Sigmoid colon (tissue), 7 donors: ENCODE data around the gene MOB3A. TPM values are rescaled to one million over a fixed set of nuclear protein-coding genes. Genes with fewer than 3 reads are reported as not detected.

Experiments
- DNase-seq: peaks from one replicate; pipeline ENCODE4 v3.0.0-alpha.2; 2019
- H3K27ac ChIP-seq, 4 donors: fragments of 200-600 bp; sonication (generic); one replicate each; pipeline ENCODE4 v1.5.1; 2016 to 2019; ENCODE audit warnings: mild to moderate bottlenecking in 1 of 4
- H3K27me3 ChIP-seq, 3 donors: fragments of 200-600 bp; sonication (generic); one replicate each; pipeline ENCODE4 v1.5.1; 2019; ENCODE audit warnings: mild to moderate bottlenecking in 1 of 3
- H3K36me3 ChIP-seq, 4 donors: fragments of 200-600 bp; sonication (generic); one replicate each; pipeline ENCODE4 v1.5.1; 2016 to 2019
- H3K4me1 ChIP-seq, 4 donors: fragments of 200-600 bp; sonication (generic); one replicate each; pipeline ENCODE4 v1.5.1; 2017 to 2019
- H3K4me3 ChIP-seq, 4 donors: fragments of 200-600 bp; sonication (generic); one replicate each; pipeline ENCODE4 v1.5.1; 2017 to 2019; ENCODE audit warnings: mild to moderate bottlenecking in 2 of 4, moderate library complexity in 1 of 4
- H3K9me3 ChIP-seq, 4 donors: fragments of 200-600 bp in 3 of 4; sonication (generic) in 3 of 4; one replicate each; pipeline versions ENCODE4 v1.5.1 to v1.6.1; 2013 to 2019
- EP300 ChIP-seq, 4 donors: sonication (generic); formaldehyde crosslinking; IDR thresholded peaks; one replicate each; pipeline ENCODE4 v1.6.1; 2017; ENCODE audit warnings: antibody characterized with exemption in 4 of 4
- POLR2A ChIP-seq, 2 donors: fragments of 450-650 bp; IDR thresholded peaks; one replicate each; pipeline ENCODE4 v1.6.1; 2016; ENCODE audit warnings: antibody characterized with exemption in 2 of 2, mild to moderate bottlenecking in 2 of 2, moderate library complexity in 2 of 2
- POLR2AphosphoS5 ChIP-seq, 4 donors: sonication (generic); formaldehyde crosslinking; IDR thresholded peaks; one replicate each; pipeline ENCODE4 v1.6.1; 2017; ENCODE audit warnings: antibody characterized with exemption in 4 of 4
- WGBS, 2 donors: extraction: QIAGEN DNeasy Blood & Tissue Kit; methylation state at CpG; one replicate each; pipeline ENCODE4 v1.1.7; 2013; 5-methylcytosine and 5-hydroxymethylcytosine counted together
- intact Hi-C: fragments of 100-400 bp; cut with DNase I; formaldehyde crosslinking; loops from one replicate; pipeline ENCODE4 v1.15.1; 2023
- polyA plus RNA-seq, 3 donors: library from polyadenylated mRNA; stranded (reverse); fragments of 200-250 nt; gene quantifications; one replicate each; pipeline ENCODE4 v1.2.3, GENCODE V29; 2013
- total RNA-seq, 4 donors: library from RNA; depleted of rRNA; stranded (reverse); fragments of >200 nt; gene quantifications; one replicate each; pipeline ENCODE4 v1.1.0, GENCODE V29; 2016
- TF ChIP-seq, protein P1 (sequence below), 4 experiments: fragments of 450-650 bp in 3 of 4; fragments of 200-600 bp in 1 of 4; IDR thresholded peaks; one replicate each; pipeline ENCODE4 v1.5.1; 2016 to 2019; ENCODE audit warnings: antibody characterized with exemption in 4 of 4, mild to moderate bottlenecking in 3 of 4, moderate library complexity in 2 of 4
- donor health status: healthy with polysubstance abuse.
- donor health status: Bipolar disorder and iron deficiency.
- donor health status: healthy.

Gene MOB3A
- total and polyA plus RNA-seq, 7 donors = 14.4 to 65.4 (median 28.6) TPM

- Histone ChIP-seq H3K27me3 (no peaks in the 10 kb centered on the region), H3K4me3 (no peak overlapping the region), H3K27ac (no peak overlapping the region), H3K4me1 (no peaks in the 10 kb centered on the region), H3K36me3 (peaks cover 38 to 100% (median 78%) of the 10 kb centered on the region in 4 donors), H3K9me3 (no peaks in the 10 kb centered on the region)
- WGBS, 2 donors = 97% methylated on average over 26 of the region's 26 CpGs
- intact Hi-C loops = no loop called here
- DNase-seq = no peak
- TF ChIP-seq, protein P1, sequence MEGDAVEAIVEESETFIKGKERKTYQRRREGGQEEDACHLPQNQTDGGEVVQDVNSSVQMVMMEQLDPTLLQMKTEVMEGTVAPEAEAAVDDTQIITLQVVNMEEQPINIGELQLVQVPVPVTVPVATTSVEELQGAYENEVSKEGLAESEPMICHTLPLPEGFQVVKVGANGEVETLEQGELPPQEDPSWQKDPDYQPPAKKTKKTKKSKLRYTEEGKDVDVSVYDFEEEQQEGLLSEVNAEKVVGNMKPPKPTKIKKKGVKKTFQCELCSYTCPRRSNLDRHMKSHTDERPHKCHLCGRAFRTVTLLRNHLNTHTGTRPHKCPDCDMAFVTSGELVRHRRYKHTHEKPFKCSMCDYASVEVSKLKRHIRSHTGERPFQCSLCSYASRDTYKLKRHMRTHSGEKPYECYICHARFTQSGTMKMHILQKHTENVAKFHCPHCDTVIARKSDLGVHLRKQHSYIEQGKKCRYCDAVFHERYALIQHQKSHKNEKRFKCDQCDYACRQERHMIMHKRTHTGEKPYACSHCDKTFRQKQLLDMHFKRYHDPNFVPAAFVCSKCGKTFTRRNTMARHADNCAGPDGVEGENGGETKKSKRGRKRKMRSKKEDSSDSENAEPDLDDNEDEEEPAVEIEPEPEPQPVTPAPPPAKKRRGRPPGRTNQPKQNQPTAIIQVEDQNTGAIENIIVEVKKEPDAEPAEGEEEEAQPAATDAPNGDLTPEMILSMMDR (IDR thresholded peaks at IDR 0.05) = no peak
- no peak for TF ChIP-seq EP300 (IDR thresholded peaks at IDR 0.05)
- no peak for TF ChIP-seq POLR2AphosphoS5 (IDR thresholded peaks at IDR 0.05)
- TF ChIP-seq POLR2A (IDR thresholded peaks at IDR 0.05) = no peak
Measured at GRCh38 chr19:2120821-2121220, 24.7 kb upstream of the MOB3A start.

DNA sequence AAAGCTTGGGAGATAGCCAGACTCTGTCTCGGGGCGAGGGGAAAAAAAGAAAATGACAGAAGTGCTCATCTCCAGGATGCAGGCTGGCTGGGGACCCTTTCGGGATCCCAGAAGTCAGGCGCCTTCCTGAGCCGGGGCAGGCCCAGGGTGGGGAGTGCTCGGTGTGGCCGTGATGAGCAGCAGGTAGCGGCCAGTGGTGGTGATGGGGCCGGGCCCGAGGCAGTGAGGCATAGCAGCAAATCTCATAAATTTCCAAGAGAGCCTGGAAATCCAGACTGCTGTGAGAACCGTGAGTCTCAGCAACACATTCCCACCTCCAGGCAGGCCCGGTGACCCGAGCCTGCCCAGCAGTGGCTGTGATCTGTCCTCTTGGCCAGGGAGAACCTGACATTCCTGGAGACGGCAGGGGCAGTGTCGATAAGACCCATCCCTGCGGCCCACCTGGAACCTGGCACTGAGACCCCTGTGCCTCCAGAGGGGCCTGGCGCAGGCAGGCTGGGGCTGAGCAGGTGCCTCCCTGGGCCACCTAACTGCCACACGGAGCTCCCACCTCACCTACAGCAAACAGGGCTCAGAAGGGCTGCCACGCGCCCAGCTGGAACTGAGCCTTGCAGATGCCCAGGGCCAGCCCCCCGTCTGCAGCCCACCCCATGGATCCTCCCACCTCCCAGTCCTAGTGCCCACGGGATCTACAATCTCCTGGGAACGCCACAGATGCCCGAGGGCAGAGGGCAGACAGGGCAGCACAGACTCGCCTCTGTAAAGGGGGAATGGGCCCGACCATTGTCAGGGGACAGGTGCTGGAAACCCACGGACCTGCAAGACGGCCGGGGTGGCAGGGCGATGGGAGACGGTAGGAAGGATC lies 24.0 kb upstream of the MOB3A start:
- 93 to 94% methylated on average over 31 of the region's 31 CpGs for WGBS, 2 donors
- Histone ChIP-seq H3K27me3 (no peaks in the 10 kb centered on the region), H3K27ac (no peak overlapping the region), H3K4me1 (no peaks in the 10 kb centered on the region), H3K9me3 (no peaks in the 10 kb centered on the region), H3K36me3 (peaks cover 45 to 100% (median 82%) of the 10 kb centered on the region in 4 donors), H3K4me3 (no peak overlapping the region)
- intact Hi-C loops = no loop called here
- DNase-seq = no peak
- TF ChIP-seq POLR2A (IDR thresholded peaks at IDR 0.05) (no peak), POLR2AphosphoS5 (IDR thresholded peaks at IDR 0.05) (no peak), EP300 (IDR thresholded peaks at IDR 0.05) (no peak)
- TF ChIP-seq, protein P1 (IDR thresholded peaks at IDR 0.05) = no peak

- WGBS, 2 donors = 96 to 98% methylated on average over 18 of the region's 18 CpGs
- peaks cover 58 to 100% (median 93%) of the 10 kb centered on the region in 4 donors for H3K36me3 ChIP-seq
Measured at GRCh38 chr19:2118438-2118837, 22.3 kb upstream of the MOB3A start.

GRCh38 chr19:2117215-2117960 lies 21.3 kb upstream of the MOB3A start:
- intact Hi-C loops = no loop called here
- Histone ChIP-seq H3K4me1 (no peaks in the 10 kb centered on the region), H3K36me3 (peaks cover 68 to 100% (median 93%) of the 10 kb centered on the region in 4 donors), H3K4me3 (no peak overlapping the region), H3K27ac (no peak overlapping the region), H3K9me3 (no peaks in the 10 kb centered on the region), H3K27me3 (no peaks in the 10 kb centered on the region)
- TF ChIP-seq, protein P1 (IDR thresholded peaks at IDR 0.05) = no peak
- TF ChIP-seq EP300 (IDR thresholded peaks at IDR 0.05) (no peak), POLR2A (IDR thresholded peaks at IDR 0.05) (no peak), POLR2AphosphoS5 (IDR thresholded peaks at IDR 0.05) (no peak)
- no peak for DNase-seq
- WGBS, 2 donors = 92 to 94% methylated on average over 27 of the region's 27 CpGs

More at GRCh38 chr19:2118438-2118837, 22.3 kb upstream of the MOB3A start:
- TF ChIP-seq POLR2A (IDR thresholded peaks at IDR 0.05) (no peak), POLR2AphosphoS5 (IDR thresholded peaks at IDR 0.05) (no peak), EP300 (IDR thresholded peaks at IDR 0.05) (no peak)
- TF ChIP-seq, protein P1 (IDR thresholded peaks at IDR 0.05) = no peak
- no peak for DNase-seq
- no peaks in the 10 kb centered on the region for H3K27me3 ChIP-seq
- no peak overlapping the region for H3K27ac ChIP-seq
- H3K4me3 ChIP-seq = no peak overlapping the region
- intact Hi-C loops = no loop called here
- H3K9me3 ChIP-seq = no peaks in the 10 kb centered on the region
- H3K4me1 ChIP-seq = no peaks in the 10 kb centered on the region
